Activated CD8-positive, alpha-beta memory T cell treated with anti-CD3 and anti-CD28 coated beads, Interleukin-2, amount 50 U/mL, for 24 hours (primary cell): Measurements from ENCODE around the gene DYNC1LI2.

ENCODE experiments used
- DNase-seq: peaks from one replicate; pipeline ENCODE4 v3.0.0-alpha.2; 2020; ENCODE audit errors: extremely low read depth

Gene DYNC1LI2

DNA sequence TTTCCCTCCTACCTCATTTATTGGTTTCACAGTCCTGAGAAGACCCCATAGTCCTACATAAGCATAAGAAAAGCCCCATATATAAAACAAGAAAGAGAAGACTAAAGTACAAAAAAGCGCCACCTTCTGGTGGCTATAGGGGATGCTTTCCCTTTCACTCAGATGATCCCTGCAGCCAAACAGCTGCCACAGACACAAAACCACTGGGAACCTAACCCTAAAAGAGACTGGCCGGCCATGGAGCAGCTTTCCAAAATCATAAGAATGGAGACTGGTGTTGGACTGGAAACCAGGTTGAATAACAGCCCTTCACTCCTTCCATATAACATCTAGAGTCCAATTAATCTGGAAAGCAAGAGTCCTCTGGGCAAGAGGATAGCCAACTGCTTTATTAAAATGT is 11.4 kb downstream of the DYNC1LI2 start:
- no peak for DNase-seq

DNA sequence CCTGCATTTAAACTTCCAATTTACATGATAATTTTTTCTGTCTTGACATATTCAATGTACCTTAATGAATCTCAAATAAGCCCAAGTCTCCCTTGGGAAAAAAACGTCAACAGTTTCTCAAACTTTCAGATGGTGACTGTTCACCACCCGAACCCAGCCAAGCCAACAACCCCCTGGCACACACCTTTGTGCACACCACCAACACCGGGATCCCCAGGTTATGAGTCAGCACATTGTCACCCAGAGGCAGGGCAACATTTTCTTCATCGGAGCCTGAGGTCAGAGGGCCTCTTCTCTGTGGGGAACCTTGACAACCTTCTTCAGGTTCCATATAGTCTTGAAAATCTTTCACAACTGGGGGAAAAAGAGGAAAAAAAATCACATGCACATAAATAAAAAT is 15.5 kb downstream of the DYNC1LI2 start:
- DNase-seq = no peak

DNA sequence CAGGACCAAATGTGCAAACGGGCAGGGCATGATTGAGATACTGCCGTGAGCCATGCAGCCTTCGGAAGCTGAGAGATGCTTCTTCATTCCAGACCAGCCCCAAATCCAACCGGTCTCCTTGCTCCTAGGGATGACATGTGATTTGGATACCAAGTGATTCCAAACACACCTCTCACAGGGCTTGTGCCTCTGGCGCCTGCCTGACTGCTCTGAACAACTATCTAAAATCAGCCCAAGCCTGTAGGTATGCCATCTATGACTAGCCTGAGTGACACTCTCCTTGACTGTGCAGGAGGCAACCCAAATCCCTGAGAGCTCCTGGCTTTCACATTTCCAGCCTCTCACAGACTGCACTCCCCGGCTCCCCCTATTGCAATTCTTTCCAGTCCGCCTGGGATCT is 20.3 kb downstream of the DYNC1LI2 start:
- DNase-seq = no peak

DNA sequence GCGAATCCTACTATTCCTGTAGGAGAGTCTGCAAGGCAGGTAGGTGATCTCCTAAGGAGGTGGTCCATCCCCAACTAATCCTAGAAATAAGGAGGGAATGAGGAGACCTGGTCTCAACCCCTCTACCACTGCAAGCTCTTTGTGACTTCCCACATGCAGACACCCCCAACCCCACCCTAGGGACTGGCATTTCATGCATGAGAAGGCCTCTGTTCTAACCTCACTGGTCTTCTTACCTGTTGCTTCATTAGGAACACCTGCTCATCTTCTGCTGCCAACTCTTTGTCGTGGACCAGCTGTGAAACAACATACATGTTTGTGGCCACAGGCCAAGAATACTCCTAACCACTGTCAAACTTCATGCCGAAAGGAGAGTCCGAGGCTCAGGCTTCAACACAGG is 22.6 kb downstream of the DYNC1LI2 start:
- no peak for DNase-seq

DNA sequence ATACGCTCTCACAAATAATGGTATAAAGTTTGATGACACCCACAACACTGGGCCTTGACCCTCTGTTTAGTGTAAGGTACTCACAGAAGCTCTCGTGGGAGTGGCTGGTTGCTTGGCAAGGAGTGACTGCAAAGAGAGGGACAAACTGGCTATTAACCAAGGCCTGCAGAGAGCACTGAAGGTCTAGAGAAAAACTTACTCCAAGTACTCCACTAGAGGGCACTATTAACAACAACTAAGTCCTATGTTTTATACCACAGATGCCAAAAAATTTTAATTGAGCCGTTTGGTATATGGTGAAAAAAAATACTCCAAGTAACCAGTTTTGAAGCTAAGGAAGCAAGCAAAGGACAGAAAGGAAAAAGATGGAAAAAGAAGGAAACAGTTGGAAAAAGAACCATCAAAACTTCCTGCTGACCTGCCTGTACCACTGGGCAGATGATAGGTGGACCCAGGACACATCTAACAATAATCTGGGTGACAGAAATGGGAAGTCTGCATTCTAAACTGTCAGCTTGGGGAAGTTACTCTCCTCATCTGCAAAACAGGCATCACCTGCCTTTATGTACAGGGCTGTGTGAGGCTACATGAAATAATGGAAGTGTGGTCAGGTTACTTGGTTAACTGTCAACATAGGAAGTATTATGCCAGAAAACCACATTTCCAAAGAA is 23.2 kb downstream of the DYNC1LI2 start:
- no peak for DNase-seq

DNA sequence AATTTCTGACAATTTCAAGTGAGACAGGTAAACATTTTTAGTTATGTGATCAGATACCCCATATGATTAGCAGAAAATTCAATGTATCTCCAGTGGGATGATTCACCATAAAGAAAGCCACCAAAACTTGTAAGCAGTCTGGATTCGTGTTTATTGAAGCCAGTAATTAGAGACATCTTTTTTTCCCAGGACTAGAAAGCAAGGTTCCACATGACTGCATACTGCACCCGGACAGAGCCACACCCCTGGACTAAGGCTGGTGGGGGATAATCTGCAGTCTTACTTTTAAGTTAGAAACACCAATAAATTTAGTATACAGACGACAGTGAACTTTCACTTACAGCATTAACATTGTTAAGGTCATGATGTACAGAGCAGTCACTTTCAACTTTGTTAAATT is 30.6 kb downstream of the DYNC1LI2 start:
- no peak for DNase-seq

DNA sequence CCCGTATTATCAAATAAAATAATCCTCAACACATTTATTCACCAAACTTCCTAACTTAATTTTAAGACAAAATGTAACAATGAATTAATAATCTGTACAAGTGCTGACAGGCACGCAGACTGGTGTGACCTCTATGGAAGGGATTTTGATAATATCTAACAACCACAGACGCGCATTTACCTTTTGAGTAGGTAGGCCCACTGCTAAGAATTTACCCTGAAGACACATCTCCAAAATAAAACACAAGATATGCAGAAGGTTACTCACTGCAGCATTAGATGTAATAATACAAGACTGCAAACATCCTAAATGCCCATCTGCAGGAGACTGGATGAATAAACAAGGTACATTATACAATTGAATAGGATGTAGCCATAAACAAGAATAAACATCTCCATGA is 32.2 kb downstream of the DYNC1LI2 start:
- DNase-seq = no peak

DNA sequence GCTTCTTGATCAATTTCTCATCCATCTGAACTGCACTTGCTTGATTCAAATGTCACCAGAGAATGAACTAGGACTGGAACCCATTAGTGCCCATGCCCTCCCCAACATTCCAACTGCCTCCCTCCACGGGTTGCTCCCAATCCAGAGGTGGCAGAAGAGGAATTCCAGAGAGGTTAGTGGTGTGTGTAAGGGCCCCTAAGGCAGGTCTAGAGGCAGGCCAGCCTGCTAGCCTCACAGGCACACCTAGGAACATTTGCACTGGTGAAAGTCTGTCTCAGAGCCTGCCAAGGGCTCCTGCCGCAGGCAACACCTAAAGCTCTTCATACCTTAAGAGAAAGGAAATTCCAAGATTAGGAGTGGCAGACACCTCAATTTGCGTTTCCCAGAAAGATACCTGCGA is 33.6 kb downstream of the DYNC1LI2 start:
- no peak for DNase-seq

DNA sequence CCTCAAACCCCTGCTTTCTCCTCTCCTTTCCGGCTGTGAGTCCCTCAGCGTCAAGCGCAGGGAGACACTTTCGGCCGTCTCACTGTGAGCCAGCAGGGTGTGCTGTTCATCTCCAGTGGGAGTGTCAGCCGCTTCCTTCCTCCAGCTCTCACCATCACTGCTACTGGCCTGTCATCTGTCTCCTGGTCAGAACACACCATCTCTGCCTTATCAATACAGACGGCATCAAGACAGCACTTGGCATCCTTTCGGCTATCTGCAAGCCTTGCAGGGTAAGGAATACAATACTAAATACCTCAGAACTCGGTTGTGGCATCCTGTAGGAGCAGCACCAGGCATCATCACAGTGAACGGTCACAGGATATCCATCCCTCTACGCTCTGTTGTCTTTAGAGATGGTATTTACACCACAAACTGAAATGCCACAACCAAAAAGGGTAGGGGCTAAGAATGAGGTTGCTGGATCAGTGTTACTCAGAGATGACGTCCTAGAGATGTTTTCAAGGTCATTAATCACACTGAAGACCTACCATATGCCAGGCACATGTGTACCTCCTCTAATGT is 34.2 kb downstream of the DYNC1LI2 start:
- no peak for DNase-seq

DNA sequence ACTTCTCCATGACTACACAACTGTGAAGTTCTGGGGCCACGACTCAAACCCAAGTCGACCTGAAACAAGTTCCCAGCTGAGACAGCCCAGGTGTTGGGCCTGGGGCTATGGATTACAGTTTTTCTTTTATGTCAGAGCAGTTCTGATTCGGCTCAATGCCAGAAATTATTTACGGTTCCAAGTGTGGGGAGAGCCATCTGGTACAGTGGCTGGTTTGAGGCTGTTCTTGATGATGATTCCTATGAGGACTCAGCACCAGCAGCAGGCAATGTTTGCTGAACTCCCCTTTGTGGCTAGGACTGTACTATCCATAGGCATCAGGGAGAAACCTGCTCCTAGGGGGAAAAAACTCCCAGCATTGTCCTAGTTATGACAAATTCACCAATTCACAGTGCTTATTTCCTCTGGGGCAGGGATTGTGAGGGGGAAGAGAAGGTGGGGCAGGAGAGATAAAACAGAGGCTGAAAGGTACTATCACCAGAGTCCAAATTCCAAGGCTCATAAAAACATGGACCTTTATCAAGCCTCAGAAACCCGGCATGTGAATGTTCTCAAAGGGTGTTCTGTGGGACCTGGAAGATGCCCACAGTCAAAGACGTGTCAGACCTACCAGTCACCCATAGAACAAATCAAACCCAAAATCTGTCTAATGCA is 36.6 kb downstream of the DYNC1LI2 start:
- DNase-seq = no peak

DNA sequence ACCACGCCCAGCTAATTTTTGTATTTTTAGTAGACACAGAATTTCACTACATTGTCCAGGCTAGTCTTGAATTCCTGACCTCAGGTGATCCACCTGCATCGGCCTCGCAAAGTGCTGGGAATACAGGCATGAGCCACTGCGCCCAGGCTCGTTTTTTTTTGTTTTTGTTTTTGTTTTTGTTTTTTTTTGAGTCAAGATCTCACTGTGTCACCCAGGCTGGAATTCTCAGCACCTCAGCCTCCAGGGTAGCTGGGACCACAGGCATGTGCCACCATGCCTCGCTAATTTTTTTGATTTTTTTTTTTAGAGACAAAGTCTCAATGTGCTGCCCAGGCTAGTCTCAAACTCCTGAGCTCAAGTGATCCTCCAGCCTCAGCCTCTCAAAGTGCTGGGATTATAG is 37.3 kb downstream of the DYNC1LI2 start:
- DNase-seq = no peak

DNA sequence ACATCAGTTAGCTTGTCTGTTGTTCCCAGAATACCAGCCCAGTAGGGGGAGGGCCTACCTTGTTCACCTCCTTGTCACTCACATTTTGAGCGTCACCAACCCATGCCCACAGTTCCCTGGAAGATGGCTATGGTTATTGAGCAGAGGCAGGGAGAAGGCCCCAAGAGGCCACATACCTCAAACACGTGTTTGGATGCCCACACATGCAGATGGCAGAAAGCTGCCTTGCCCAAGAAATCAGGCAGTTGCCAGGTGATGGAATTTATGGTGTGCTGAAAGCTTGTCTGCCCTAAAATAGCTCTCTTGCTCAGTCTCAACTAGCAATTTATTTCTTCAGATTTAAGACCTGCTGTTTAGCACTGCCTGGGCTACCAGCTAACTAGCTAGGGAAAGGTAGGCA is 38.3 kb downstream of the DYNC1LI2 start:
- no peak for DNase-seq

DNA sequence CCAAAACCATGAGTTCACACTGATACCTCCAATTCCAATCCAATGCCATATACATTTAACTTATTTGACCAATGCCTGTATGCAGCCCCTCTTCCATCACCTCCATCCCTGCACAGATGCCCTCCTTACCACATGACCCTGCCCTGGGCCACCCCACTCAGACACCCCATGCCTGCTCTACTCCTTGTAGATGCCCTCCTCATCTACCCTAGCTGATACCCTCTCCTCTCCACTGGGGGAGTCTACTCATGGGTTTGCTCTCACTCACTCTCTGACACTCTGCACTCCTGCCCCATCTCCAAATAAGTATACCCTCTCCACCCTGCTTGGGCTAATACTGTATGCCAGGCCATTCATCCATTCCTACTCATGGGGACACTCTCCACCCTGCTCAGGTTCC is 38.9 kb downstream of the DYNC1LI2 start:
- no peak for DNase-seq

DNA sequence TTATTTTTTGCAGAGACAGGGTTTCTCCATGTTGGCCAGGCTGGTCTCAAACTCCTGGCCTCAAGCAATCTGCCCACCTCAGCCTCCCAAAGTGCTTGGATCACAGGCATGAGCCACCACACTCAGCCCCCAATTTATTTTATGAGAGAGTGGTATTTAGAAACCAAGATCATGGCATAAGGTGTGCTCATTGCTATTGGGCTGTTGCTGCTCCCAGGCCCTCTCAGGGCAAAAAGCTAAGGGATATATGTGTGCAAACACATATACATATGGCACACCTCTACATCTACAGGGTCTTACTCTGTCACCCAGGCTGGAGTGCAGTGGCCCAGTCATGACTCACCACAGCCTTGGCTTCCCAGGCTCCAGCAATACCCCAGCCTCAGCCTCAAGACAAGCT is 39.8 kb downstream of the DYNC1LI2 start:
- no peak for DNase-seq

DNA sequence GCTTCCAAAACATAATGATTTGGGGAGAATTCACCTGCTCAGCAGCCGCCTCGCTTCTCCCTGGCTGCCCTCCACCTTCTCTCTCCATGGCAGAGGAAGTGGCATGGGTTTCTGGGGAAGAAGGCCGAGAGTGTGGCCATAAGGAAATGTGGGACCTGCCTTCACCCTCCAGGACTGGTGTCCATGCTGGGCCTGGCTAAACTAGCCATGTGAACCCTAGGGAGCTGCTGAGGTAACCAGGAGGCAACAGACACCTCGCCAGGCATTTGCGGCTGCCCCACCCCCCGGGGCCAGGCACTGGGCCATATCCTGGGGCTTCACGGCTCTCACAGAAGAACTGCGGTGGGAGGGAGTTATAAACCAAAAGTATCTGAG is 44.9 kb downstream of the DYNC1LI2 start:
- no peak for DNase-seq

DNA sequence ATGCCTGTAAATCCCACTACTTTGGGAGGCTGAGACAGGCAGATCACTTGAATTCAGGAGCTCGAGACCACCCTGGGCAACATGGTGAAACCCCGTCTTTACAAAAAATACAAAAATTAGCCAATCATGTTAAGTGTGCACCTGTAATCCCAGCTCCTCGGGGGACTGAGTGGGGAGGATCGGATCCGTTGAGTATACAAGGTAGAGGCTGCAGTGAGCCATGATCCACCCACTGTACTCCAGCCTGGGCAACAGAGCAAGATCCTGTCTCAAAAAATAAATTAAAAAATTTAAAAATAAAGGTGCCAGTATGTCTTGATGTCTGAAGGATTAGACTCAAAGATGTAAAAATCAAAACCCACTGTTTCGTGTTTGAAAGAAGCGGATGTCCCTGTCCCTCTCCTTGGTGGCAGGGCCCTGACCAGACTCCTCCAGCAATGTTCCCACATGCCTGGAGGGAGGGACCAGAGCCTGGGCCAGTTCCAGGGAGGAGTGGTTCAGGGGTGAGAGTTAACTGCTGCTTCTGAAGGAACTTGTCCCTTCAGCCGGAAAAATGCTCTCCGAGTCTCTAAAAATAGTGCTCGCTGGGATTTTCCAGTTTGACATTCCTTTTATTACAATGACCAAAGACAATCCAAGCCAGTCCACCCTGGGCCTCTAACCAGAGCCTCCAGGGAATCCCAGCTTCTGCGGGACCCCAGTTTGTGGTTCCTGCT is 45.5 kb downstream of the DYNC1LI2 start:
- DNase-seq = no peak

DNA sequence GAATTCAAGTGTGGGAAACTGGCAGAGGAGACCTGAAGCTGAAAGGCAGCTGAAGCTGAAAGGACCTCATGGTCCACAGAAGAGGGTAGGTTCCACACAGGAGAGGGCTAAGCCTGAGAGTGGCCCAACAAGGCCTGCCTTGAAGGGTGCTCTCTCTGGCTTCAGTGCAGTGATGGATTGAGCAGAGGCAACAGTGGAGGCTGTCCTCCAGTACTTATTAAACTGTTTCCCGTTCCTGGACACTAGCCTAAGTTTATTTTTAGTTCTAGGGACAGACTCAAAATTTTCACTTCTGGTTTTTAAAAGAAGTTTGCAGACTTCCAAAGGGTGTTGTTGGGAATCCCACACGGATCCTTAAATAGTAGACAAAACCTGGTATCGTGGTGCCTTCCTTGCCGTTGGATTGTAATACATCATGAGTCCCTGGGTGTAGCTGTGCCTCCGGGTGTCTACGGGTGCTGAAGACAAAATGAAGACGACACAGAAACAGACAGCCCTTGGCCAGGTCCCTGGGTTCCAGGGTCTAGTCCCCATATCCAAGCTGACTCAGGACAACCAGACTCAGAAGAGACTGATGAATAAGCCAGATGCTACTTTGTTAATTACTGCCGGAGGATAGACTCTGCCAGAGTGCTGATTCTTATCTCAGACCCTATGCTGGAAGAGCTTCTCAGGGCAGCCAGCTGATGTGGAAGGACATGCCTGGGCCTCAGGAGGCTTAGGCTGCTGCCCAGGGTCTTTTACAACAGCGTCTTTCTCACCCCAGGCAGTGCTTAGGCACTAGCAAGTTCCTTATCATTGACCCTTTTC is 47.8 kb downstream of the DYNC1LI2 start:
- no peak for DNase-seq

DNA sequence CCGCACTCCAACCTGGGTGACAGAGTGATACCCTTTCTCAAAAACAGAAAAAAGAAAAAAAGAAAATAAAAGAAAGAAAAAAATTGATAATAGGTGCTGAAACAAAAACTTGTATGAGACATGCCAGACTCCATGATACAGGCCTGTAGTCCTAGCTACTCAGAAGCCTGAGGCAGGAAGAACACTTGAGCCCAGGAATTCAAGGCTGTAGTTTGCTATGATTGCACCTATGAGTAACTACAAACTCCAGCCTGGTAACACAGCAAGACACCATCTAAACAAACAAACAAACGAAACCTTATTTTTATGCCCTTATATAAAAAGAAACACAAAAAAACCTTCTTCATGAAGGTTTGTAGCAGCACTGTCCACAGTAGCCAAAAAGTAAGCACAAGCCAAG is 49.9 kb downstream of the DYNC1LI2 start:
- no peak for DNase-seq

DNA sequence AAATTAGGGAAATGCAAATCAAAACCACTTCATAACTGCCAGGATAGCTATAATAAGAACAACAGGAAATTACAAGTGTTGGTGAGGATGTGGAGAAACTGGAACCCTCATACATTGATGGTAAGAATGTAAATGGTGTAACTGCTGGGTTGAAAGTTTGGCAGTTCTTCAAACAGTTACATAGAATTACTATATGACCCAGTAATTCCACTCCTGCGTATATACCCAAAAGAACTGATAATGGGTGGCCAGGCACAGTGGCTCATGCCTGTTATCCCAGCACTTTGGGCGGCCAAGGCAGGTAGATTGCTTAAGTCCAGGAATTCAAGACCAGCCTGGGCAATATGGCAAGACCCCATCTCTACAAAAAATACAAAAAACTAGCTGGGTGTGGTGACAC is 50.4 kb downstream of the DYNC1LI2 start:
- DNase-seq = no peak

DNA sequence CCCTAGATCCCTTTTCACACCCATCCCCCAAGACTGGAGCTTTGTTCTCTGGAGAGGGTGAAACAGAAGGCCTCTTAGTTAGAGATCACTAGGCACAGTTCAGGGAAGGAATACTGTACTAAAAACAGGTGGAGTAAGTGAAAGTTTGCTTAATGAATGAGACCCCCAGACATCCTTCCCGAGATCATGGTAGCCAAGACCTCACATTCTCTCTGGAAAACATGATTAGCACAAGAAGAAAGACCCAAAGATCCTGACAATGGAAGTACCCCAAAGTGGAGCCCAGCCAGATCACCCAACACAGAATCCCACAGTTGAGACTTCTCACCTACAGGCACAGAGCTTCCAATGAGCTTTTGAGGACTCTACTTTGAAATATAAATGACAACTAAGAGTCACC is 51.5 kb downstream of the DYNC1LI2 start:
- DNase-seq = no peak

DNA sequence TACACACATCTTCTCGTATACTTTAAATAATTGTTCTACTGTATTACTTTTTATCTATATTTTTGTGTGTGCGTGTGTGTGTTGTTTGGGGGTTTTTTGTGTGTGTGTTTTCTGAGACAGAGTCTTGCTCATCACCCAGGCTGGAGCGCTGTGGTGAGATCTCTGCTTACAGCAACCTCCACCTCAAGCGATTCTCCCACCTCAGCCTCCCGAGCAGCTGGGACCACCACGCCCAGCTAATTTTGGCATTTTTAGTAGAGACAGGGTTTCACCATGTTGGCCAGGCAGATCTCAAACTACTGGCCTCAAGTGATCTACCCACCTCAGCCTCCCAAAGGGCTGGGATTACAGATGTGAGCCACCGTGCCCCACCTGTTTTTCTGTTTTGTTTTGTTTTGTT is 53.4 kb downstream of the DYNC1LI2 start:
- no peak for DNase-seq
